Activated naive CD8-positive, alpha-beta T cell treated with anti-CD3 and anti-CD28 coated beads, Interleukin-2, amount 10 ng/mL, durations not matched to agents 7 days and 5 days (primary cell): ENCODE measurements around the gene FERMT1. TPM values are rescaled to one million over a fixed set of nuclear protein-coding genes. Genes with fewer than 3 reads are reported as not detected.
A peak's percentile ranks its signal among the peaks of the same experiment; 100 is the strongest.
"Not testable (repeated sequence)": the region's sequence is repeated elsewhere in the genome, so short reads cannot be mapped to it uniquely, and the experiment has no call there.

ENCODE experiments used
- ATAC-seq: fragments of 150-1000 bp; cut with Tn5 transposase; one replicate; pipeline ENCODE4 v1.10.0; 2021; ENCODE audit warnings: low read depth, moderate library complexity
- POLR2A ChIA-PET: fragments of 350-600 bp; sonication (Branson Sonifier 250); formaldehyde crosslinking; loops from one replicate; lab custom pipeline; 2021; ENCODE audit warnings: antibody characterized with exemption; lab: Charles Lee
- DNase-seq: peaks from one replicate; pipeline ENCODE4 v3.0.0; 2021
- H3K27ac Mint-ChIP-seq: one replicate; pipeline ENCODE4 v1.8.0; 2022; ENCODE audit warnings: mild to moderate bottlenecking, mixed read lengths
- H3K27me3 Mint-ChIP-seq: one replicate; pipeline ENCODE4 v1.8.0; 2022; ENCODE audit warnings: mild to moderate bottlenecking, moderate library complexity, mixed read lengths
- H3K36me3 Mint-ChIP-seq: one replicate; pipeline ENCODE4 v1.8.0; 2021; ENCODE audit warnings: mild to moderate bottlenecking, mixed read lengths
- H3K4me1 Mint-ChIP-seq: one replicate; pipeline ENCODE4 v1.8.0; 2021; ENCODE audit warnings: mixed read lengths
- H3K4me3 Mint-ChIP-seq: one replicate; pipeline ENCODE4 v1.8.0; 2022; ENCODE audit warnings: mild to moderate bottlenecking, moderate library complexity, mixed read lengths
- H3K9me3 Mint-ChIP-seq: one replicate; pipeline ENCODE4 v1.8.0; 2021; ENCODE audit warnings: mixed read lengths
- total RNA-seq, 2 experiments: library from RNA; stranded (reverse); gene quantifications; one replicate each; pipeline ENCODE4 v1.2.3, GENCODE V29; 2021

FERMT1 gene
- total RNA-seq, 2 experiments from 2014 or later, result not detected

DNA sequence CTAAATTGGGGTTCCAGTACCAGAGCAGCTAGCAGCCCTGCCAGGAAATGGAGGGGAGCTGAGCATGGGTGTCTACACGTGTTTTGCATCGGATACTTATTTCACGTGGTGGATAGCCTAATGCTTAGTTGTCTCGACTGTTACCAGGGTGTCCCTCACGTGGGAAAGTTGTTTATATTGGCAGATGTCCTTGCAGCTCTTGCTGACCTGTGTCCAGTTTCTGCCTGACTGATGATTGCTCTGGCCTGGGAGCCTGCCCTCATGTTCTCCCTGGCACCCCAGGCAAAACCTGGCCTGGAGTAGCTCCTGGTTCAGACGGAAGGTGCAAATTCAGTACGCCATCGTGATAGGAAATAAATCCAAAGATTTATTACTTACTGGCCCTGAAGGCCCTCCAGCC lies 11.8 kb upstream of the FERMT1 start:
- POLR2A ChIA-PET, result no interaction called here
- H3K27ac Mint-ChIP-seq, result no peak overlapping the region
- no peaks in the 10 kb centered on the region for H3K4me1 Mint-ChIP-seq
- peaks cover 9% of the 10 kb centered on the region for H3K27me3 Mint-ChIP-seq
- ATAC-seq, result no peak
- no peak overlapping the region for H3K4me3 Mint-ChIP-seq
- no peaks in the 10 kb centered on the region for H3K9me3 Mint-ChIP-seq
- no peak for DNase-seq
- no peaks in the 10 kb centered on the region for H3K36me3 Mint-ChIP-seq

DNA sequence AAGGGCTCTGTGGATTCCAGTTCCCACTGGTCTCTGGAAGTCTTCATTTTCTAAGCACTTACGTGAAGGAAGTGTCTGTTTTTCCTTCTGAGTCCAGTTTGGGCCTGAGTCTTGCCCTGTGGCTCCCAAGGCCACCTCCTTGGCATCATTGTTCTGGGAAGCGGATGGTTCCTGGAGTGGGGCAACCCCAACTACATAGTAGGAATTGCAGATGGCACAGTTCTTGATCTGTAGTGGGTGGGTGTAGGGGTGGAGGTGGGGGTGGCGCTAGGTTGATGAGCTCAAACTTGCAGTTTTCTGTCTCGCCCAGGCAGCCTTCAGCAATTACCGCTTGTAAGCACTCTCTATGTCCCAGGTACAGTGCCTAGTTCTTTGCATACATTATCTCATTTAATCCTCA lies 7.2 kb upstream of the FERMT1 start:
- no peaks in the 10 kb centered on the region for H3K9me3 Mint-ChIP-seq
- POLR2A ChIA-PET, result no interaction called here
- no peak overlapping the region for H3K4me3 Mint-ChIP-seq
- H3K27ac Mint-ChIP-seq, result no peak overlapping the region
- H3K27me3 Mint-ChIP-seq, result peaks cover 16% of the 10 kb centered on the region
- no peaks in the 10 kb centered on the region for H3K4me1 Mint-ChIP-seq
- ATAC-seq, result no peak
- H3K36me3 Mint-ChIP-seq, result no peaks in the 10 kb centered on the region
- DNase-seq, result no peak

DNA sequence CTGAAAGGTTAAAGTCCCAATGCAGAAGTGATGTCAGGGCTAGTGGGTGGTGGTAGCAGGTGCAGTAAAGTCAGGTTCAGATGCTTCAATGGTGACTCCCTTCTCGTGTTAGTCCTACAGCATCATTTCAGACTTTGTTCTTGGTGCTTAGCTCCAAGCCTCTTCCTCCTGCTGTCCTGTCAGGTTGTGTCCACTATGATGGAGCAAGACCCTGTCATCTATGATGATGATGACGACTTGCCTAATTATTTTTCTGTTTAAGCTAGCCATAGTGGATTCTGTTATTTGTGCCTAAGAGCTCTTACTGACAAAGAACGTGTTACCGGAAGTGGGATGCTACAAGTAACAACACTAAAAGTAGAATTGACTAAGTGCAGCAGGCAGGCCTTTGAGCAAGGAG lies 5.0 kb upstream of the FERMT1 start:
- no peak overlapping the region for H3K27ac Mint-ChIP-seq
- ATAC-seq (no peak), DNase-seq (no peak)
- H3K27me3 Mint-ChIP-seq, result peaks cover 32% of the 10 kb centered on the region
- POLR2A ChIA-PET, result no interaction called here
- no peak overlapping the region for H3K4me3 Mint-ChIP-seq
- no peaks in the 10 kb centered on the region for H3K36me3 Mint-ChIP-seq
- H3K9me3 Mint-ChIP-seq, result no peaks in the 10 kb centered on the region
- H3K4me1 Mint-ChIP-seq, result no peaks in the 10 kb centered on the region

DNA sequence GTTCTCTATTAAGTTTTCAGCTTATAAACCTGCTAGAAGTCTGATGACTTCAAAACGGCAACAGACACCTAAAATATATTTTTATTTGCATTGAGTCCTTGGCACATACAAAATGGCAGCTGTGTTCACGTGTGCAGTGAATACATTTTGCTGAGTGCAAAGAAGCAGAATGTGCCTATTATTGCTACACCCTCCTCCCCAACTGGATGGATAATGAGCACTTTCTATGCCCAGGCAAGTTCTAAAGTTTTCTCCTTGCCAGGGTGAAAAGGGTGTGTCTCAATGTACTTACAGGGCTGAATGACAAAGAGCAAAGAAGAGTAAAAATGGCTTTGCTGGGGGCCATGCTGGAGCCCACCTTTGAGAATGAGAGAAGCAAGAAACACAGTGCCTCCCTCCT lies 4.0 kb upstream of the FERMT1 start:
- Mint-ChIP-seq H3K27ac (no peak overlapping the region), H3K4me3 (no peak overlapping the region), H3K9me3 (no peaks in the 10 kb centered on the region), H3K36me3 (no peaks in the 10 kb centered on the region), H3K4me1 (peaks cover 5% of the 10 kb centered on the region), H3K27me3 (peaks cover 38% of the 10 kb centered on the region)
- ATAC-seq, result no peak
- POLR2A ChIA-PET, result no interaction called here
- no peak for DNase-seq

DNA sequence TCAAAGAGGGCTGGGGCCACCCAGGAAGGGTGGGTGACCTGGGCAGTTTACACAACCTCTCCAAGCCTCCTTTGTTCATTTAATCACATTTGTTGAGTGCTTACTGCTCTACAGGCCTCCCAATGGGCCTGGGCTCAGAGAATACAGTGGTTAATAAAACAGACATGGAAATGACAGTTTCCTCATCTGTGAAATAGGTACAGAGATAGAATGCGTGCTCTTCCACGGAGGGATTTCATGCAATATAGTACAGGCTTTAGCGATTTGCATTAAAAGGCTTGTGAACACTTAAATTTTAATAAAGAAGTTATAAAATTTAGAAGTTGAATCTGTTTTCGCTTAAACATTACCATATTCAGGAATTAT lies 802 bp upstream of the FERMT1 start:
- peak overlapping the region; percentile 69 for H3K4me3 Mint-ChIP-seq
- ATAC-seq (no peak), DNase-seq (no peak)
- no peaks in the 10 kb centered on the region for H3K9me3 Mint-ChIP-seq
- POLR2A ChIA-PET, result no interaction called here
- H3K27me3 Mint-ChIP-seq, result peaks cover 47% of the 10 kb centered on the region
- no peaks in the 10 kb centered on the region for H3K36me3 Mint-ChIP-seq
- H3K4me1 Mint-ChIP-seq, result peaks cover 5% of the 10 kb centered on the region
- H3K27ac Mint-ChIP-seq, result no peak overlapping the region

DNA sequence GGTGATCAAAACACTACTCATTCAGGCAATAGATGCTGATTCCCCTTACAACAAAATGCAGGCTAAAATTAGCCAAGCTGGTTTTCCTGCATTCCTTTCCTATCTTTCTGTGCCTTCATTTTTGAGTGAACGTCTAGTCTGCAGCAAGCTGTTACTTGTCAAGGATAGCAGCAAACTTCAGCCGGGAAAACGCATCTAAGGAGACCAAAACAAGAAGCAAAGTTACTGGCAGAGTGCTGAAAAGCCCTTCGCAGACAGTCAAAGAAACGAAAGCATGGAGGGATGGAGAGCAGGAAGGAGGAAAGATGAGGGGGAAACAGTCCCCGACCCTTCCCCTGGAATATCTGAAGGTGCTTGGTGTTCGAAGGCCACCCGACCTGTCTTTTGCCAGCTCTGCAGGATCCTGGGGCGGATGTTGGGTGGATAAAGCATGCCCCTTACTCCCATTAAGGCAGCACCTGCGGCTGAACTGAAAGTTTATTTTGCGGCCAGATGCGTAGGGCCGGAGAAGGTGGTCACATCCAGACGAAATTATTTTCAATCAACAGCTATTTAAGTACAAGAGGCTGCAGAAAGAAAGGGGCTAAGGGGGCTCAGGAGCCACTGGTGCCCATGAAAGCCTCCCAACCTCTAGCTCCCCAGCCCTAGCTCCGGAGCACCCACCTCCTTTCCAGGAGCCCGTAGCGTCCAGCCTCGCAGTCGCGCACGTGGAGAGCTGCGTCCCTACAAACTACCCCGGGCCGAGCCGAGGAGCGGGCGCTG lies 538 bp downstream of the FERMT1 start:
- DNase-seq (no peak), ATAC-seq (no peak)
- Mint-ChIP-seq H3K4me1 (peaks cover 5% of the 10 kb centered on the region), H3K27ac (no peak overlapping the region), H3K9me3 (no peaks in the 10 kb centered on the region), H3K36me3 (no peaks in the 10 kb centered on the region), H3K4me3 (peak overlapping the region; percentile 36), H3K27me3 (peaks cover 45% of the 10 kb centered on the region)
- POLR2A ChIA-PET, result interaction anchor here (0.5 kb wide), 1 partner anchor 597 kb away, joined by 3 read pairs; no protein-coding TSS in a partner anchor

DNA sequence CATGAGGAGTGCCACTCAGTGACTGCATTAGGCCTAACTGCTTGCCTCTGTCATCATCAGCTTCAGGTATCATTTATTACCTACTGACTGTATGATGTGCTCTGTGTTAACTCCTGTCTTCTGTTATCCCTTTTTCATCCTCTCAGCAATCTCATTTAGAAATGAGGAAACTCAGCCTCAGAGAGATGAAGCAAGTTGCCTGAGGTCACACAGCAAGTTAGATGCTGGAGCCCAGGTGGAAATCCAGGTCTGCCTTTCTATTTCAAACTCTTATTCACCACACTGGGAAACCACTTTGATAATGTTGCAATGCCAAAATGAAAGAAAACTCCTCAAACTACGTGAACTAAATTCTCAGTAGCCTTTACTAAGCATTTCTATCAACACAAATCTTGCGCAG lies 1.3 kb downstream of the FERMT1 start:
- peaks cover 5% of the 10 kb centered on the region for H3K4me1 Mint-ChIP-seq
- H3K27me3 Mint-ChIP-seq, result peaks cover 43% of the 10 kb centered on the region
- ATAC-seq (no peak), DNase-seq (no peak)
- H3K36me3 Mint-ChIP-seq, result no peaks in the 10 kb centered on the region
- POLR2A ChIA-PET, result no interaction called here
- no peak overlapping the region for H3K4me3 Mint-ChIP-seq
- no peak overlapping the region for H3K27ac Mint-ChIP-seq
- no peaks in the 10 kb centered on the region for H3K9me3 Mint-ChIP-seq

DNA sequence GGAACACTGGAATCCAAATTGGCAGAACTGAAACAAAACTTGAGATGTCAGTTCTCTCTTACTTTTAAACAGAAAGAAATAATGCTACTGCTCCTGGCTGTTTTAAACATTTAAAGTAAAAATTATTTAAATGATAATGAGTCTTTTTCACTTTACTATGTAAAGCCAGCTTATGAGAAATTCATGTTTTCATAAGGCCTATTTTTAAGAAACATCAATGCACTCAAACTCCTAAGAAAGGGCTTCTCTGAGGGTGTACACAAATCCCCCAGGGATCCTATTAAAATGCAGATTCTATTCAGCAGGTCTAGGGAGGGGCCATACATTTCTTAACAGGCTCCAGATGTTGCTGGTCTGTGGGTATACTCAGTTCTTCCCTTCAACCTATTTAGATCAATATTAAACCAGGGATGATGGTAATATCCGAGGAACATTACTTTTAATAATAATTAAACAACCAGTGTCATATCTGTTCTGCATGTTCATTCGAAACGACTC lies 2.3 kb downstream of the FERMT1 start:
- Mint-ChIP-seq H3K27me3 (peaks cover 37% of the 10 kb centered on the region), H3K4me3 (no peak overlapping the region), H3K9me3 (no peaks in the 10 kb centered on the region), H3K4me1 (peaks cover 5% of the 10 kb centered on the region), H3K27ac (no peak overlapping the region), H3K36me3 (no peaks in the 10 kb centered on the region)
- POLR2A ChIA-PET, result no interaction called here
- no peak for ATAC-seq
- no peak for DNase-seq

DNA sequence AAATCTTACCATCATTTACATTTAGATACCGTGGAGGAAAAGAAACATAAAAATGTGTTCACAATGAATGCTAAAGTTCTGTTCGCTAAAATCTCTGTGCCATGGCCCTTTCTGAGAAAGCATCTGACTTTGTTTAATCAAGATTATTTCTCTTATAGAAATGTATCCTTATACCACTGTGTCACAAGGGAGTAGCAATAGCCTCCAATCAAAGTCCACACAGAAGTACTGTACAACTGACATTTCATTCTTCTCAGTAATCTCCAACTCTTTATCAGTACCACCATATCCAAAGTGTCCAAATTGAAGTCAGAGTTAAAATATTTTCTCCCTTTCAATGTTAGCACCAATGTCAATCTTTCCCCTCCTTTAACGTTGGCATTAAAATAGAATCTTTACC lies 6.1 kb downstream of the FERMT1 start:
- no peaks in the 10 kb centered on the region for H3K4me1 Mint-ChIP-seq
- POLR2A ChIA-PET, result no interaction called here
- H3K9me3 Mint-ChIP-seq, result peaks cover 7% of the 10 kb centered on the region
- ATAC-seq (no peak), DNase-seq (no peak)
- peaks cover 13% of the 10 kb centered on the region for H3K27me3 Mint-ChIP-seq
- H3K36me3 Mint-ChIP-seq, result no peaks in the 10 kb centered on the region
- no peak overlapping the region for H3K27ac Mint-ChIP-seq
- no peak overlapping the region for H3K4me3 Mint-ChIP-seq

DNA sequence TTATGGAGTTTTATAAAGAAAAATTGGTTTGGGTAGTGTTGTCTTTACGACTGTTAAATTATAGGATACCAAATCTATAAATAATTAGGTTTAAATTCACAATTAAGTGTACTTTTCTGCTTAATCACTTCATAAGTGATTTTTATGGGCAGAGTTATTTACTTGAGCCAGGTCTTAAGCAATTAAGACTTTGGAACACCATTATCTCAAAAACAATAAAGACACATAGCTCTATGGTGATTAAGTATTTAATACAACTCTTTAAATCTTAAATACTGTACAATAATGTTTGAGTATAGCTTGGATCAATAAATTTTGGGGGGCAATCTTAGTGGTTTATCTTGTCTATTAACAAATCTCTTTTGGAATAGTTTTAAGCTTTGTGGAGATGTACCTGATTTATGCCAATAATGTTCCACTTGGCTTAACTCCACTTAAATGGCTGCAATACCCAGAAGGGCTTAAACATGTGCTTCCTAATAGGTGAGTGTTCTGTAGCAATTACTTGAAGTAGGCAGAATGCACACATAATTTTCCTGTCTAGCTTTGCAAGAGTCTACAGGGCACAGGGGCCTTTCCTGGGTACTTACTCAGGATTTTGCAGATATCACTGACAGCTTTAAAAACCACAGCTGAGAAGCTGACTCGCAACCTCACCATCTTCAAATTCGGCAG lies 7.5 kb downstream of the FERMT1 start:
- H3K36me3 Mint-ChIP-seq, result no peaks in the 10 kb centered on the region
- H3K4me1 Mint-ChIP-seq, result no peaks in the 10 kb centered on the region
- ATAC-seq (no peak), DNase-seq (no peak)
- no peak overlapping the region for H3K4me3 Mint-ChIP-seq
- H3K9me3 Mint-ChIP-seq, result peaks cover 7% of the 10 kb centered on the region
- no peak overlapping the region for H3K27ac Mint-ChIP-seq
- no peaks in the 10 kb centered on the region for H3K27me3 Mint-ChIP-seq
- POLR2A ChIA-PET, result no interaction called here

DNA sequence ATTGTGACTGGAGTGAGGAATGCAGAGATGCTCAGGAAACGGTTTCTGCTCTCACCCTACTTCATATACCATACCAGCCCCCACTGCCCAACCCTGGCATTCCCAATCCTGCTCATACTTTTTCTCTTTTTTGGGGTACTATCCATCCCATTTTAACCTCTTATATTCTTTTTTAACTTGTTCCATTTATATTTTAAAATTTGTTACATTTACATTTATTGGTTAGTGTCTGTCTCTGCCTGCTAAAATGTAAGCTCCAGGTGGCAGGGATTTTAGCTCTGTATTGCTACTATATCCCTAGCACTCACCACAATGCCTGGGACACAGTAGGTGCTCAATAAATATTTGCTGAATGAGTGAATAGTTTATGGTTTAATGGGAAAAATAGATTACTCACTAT lies 8.1 kb downstream of the FERMT1 start:
- H3K4me3 Mint-ChIP-seq, result no peak overlapping the region
- no peaks in the 10 kb centered on the region for H3K27me3 Mint-ChIP-seq
- POLR2A ChIA-PET, result no interaction called here
- no peaks in the 10 kb centered on the region for H3K4me1 Mint-ChIP-seq
- no peak for ATAC-seq
- DNase-seq, result no peak
- H3K9me3 Mint-ChIP-seq, result peaks cover 7% of the 10 kb centered on the region
- no peak overlapping the region for H3K27ac Mint-ChIP-seq
- no peaks in the 10 kb centered on the region for H3K36me3 Mint-ChIP-seq

DNA sequence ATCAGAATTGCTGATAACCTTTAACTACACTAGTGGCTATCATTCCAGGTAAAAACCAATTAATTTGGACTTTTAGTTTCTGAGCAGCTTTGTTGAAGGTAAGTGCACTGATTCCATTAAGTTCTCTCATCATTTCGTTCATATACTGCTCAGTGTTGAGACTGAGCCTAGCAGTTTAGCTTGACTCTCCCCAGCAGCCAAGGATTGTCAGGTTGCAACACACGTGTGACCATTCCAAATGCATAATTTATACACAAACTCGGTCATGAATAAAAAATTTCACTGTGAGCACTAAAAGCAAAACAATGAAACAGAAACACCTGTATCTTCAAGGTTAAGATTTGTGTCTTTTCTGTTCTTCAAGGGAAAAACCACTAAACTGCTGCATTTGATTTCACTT lies 8.9 kb downstream of the FERMT1 start:
- POLR2A ChIA-PET, result no interaction called here
- Mint-ChIP-seq H3K27me3 (no peaks in the 10 kb centered on the region), H3K36me3 (no peaks in the 10 kb centered on the region), H3K4me3 (no peak overlapping the region), H3K9me3 (peaks cover 7% of the 10 kb centered on the region), H3K4me1 (no peaks in the 10 kb centered on the region), H3K27ac (no peak overlapping the region)
- ATAC-seq, result no peak
- DNase-seq, result no peak

DNA sequence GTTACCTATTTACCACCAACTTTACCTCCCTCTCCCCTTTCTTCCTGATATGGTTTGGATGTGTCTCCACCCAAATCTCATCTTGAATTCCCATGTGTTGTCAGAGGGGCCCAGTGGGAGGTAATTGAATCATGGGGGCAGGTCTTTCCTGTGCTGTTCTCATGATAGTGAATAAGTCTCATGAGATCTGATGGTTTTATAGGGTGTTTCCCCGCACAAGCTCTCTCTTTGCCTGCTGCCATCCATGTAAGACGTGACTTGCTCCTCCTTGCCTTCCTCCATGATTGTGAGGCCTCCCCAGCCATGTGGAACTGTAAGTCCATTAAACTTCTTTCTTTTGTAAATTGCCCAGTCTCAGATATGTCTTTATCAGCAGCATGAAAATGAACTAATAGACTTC lies 9.9 kb downstream of the FERMT1 start:
- H3K4me1 Mint-ChIP-seq, result not testable (repeated sequence)

DNA sequence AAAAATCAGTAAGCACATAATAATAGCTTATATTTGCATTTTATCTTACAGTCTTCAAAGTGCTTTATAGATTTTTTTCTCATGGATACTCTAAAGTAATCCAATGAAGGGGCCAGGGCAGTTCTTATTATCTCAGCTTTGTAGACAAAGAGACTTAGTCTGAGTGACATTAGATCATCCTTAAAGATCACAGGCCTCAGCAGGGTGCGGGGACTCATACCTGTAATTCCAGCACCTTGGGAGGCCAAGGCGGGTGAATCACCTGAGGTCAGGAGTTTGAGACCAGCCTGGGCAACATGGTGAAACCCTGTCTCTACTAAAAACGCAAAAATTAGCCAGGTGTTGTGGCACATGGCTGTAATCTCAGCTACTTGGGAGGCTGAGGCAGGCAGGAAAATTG lies 14.5 kb downstream of the FERMT1 start:
- Mint-ChIP-seq H3K4me3 (no peak overlapping the region), H3K27ac (no peak overlapping the region), H3K4me1 (no peaks in the 10 kb centered on the region), H3K9me3 (peaks cover 6% of the 10 kb centered on the region), H3K27me3 (peaks cover 2% of the 10 kb centered on the region), H3K36me3 (no peaks in the 10 kb centered on the region)
- DNase-seq, result no peak
- POLR2A ChIA-PET, result no interaction called here
- ATAC-seq, result no peak

More for the DNA sequence above, 9.9 kb downstream of the FERMT1 start:
- DNase-seq, POLR2A ChIA-PET, ATAC-seq, H3K36me3 Mint-ChIP-seq, H3K9me3 Mint-ChIP-seq, H3K4me3 Mint-ChIP-seq, H3K27me3 Mint-ChIP-seq, H3K27ac Mint-ChIP-seq: not testable (repeated sequence)
